ENCODE data around the gene GRB10. TPM values are rescaled to one million over a fixed set of nuclear protein-coding genes. Genes with fewer than 3 reads are reported as not detected.
A peak's percentile ranks its signal among the peaks of the same experiment; 100 is the strongest.

GRB10 gene
- total and polyA plus RNA-seq, 9 donors = 10.0 to 93.3 (median 27.8) TPM

DNA sequence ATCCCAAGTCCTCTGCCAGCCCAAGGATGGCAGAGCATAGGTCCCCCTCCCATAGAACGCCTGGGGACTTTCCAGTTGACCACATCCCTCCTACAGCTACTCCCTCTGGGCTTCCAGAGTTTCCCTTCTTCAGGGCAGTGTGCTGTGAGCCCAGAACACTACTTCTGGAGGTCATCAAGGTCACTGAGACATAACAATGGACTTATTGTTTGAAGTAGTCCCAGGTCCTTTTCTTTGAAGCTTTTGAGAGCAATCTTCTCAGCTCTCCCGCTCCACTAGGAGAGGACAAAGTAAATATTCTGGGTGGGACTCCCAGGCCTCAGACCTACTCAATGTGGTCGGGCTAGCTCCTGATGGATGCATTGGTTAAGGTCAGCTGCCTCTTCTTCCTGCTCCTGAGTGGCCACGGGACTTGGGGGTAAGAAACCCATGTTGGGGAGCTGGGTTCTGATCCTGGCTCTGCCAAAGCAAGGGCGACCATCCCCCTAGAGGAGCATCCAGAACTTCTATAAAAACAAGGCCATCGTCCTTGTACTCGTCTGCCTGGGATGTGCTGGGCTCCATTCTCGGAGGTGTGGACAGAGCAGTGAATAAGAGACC, 134.0 kb downstream of the GRB10 start:
- Histone ChIP-seq H3K36me3 (no peaks in the 10 kb centered on the region), H3K9me3 (no peaks in the 10 kb centered on the region), H3K27ac (no peak overlapping the region), H3K4me3 (no peak overlapping the region), H3K27me3 (no peaks in the 10 kb centered on the region), H3K4me1 (ENCODE audit: insufficient read depth) (peaks cover 5% of the 10 kb centered on the region)
- WGBS, 3 donors = 91 to 95% (median 93%) methylated on average over 8 of the region's 8 CpGs
- peak in 1 of 5 donors; percentile 7 for DNase-seq
- intact Hi-C loops (cut with DNase I) = no loop called here
- TF ChIP-seq POLR2A (IDR thresholded peaks at IDR 0.05) (no peak), EP300 (IDR thresholded peaks at IDR 0.05) (no peak)
- TF ChIP-seq, protein P1, sequence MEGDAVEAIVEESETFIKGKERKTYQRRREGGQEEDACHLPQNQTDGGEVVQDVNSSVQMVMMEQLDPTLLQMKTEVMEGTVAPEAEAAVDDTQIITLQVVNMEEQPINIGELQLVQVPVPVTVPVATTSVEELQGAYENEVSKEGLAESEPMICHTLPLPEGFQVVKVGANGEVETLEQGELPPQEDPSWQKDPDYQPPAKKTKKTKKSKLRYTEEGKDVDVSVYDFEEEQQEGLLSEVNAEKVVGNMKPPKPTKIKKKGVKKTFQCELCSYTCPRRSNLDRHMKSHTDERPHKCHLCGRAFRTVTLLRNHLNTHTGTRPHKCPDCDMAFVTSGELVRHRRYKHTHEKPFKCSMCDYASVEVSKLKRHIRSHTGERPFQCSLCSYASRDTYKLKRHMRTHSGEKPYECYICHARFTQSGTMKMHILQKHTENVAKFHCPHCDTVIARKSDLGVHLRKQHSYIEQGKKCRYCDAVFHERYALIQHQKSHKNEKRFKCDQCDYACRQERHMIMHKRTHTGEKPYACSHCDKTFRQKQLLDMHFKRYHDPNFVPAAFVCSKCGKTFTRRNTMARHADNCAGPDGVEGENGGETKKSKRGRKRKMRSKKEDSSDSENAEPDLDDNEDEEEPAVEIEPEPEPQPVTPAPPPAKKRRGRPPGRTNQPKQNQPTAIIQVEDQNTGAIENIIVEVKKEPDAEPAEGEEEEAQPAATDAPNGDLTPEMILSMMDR (IDR thresholded peaks at IDR 0.05) = no peak

DNA sequence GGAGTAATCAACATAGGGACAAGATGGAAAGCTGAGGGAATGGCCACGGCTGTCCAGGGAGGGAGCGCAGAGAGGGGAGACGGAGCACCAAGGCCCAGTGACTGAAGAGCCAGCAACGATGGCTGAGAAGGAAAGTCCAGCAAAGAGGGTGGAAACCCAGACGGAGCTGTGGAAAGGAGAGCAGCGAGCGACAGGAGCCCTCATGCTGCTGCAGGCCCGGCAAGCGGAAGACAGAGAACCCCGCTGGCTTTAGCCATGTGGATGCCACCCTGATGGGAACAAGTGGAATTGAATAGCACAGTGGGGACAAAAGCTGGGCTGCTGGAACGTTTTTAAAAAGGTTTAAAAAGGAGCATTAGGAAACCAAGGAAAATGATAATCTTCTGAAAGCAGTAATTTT, 134.6 kb downstream of the GRB10 start:
- Histone ChIP-seq H3K27me3 (no peaks in the 10 kb centered on the region), H3K4me3 (no peak overlapping the region), H3K9me3 (no peaks in the 10 kb centered on the region), H3K36me3 (no peaks in the 10 kb centered on the region), H3K4me1 (ENCODE audit: insufficient read depth) (peaks cover 5% of the 10 kb centered on the region), H3K27ac (no peak overlapping the region)
- intact Hi-C loops (cut with DNase I) = no loop called here
- peak in 1 of 5 donors; percentile 9 for DNase-seq
- WGBS, 3 donors = 95 to 96% (median 95%) methylated on average over 11 of the region's 11 CpGs
- TF ChIP-seq EP300 (IDR thresholded peaks at IDR 0.05) (no peak), POLR2A (IDR thresholded peaks at IDR 0.05) (no peak)
- TF ChIP-seq, protein P1 (IDR thresholded peaks at IDR 0.05) = no peak

DNA sequence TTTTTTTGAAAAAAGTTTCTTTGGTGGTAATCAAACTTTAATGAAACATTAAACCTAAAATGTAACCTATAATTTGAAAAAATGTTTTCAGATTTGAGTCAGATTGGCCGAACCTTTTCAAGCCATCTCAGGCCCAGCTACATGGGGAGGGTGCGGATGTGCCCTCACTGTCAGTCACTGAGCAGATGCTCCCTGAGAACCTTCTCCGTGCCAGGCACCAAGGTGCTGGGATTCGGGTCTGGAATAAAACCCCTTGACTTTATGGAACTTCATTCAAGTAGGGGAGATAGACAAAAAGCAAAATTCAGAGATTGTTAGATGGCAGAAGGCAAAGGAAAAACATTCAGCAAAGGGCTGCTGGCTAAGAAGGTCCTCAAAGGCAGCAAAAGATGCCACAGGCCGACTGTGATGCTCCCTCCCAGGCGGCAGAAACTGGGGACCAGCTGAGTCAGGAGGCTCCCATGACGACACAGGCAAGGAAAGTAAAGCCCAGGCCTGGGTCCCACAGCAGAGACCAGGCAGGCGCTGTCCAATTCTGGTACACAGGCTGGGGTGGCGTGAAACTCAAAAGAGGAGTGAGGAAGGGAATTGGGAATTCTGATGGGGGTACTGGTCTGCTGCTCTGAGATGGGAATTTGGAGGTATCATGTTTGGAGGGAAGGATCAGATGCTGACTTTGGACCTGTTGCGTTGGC, 135.3 kb downstream of the GRB10 start:
- no peaks in the 10 kb centered on the region for H3K36me3 ChIP-seq
- intact Hi-C loops (cut with DNase I) = no loop called here
- no peaks in the 10 kb centered on the region for H3K27me3 ChIP-seq
- H3K9me3 ChIP-seq = no peaks in the 10 kb centered on the region
- no peak overlapping the region for H3K27ac ChIP-seq
- peaks cover 5% of the 10 kb centered on the region for H3K4me1 ChIP-seq (ENCODE audit: insufficient read depth)
- no peak for TF ChIP-seq EP300 (IDR thresholded peaks at IDR 0.05)
- DNase-seq = peak in 1 of 5 donors; percentile 12
- no peak overlapping the region for H3K4me3 ChIP-seq
- 92 to 98% (median 97%) methylated on average over 10 of the region's 10 CpGs for WGBS, 3 donors

DNA sequence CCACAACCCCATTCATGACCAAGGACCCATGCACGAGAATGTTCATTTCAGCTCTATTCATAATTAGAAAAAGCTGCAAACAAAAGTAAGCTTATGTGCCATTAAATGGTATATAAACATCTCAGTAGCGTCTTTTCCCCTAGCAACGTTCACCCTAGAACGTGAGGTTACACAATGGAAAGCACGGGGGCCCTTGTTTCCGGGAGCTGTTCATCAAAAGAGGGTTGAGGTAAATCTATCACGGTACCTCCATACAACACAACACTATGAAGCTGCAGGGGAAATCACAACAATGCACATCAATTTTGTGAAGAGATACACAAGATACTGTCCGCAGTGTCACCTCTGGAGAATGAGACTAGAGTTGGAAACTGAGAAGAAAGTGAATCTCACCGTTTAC, 136.6 kb downstream of the GRB10 start:
- TF ChIP-seq, protein P1 (IDR thresholded peaks at IDR 0.05) = no peak
- TF ChIP-seq EP300 (IDR thresholded peaks at IDR 0.05) (no peak), POLR2A (IDR thresholded peaks at IDR 0.05) (no peak)

DNA sequence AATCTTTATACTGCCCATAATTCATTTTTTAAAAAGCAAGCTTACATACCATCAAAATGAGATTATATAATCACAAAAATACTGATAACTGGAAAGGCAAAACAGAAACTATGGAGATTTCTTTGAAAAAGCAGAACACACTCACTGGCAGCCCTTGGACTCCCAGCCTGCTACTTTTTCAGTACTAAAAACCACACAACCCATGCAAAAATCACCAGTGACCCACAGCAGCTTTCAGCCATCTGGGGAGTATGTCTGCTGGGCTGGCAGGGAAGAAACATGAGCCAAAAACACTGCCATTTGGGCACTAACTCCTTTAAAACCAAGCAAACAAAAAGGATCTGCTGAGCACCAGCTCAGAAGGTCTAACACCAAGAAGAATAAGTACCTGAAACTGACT, 137.5 kb downstream of the GRB10 start:
- no peak overlapping the region for H3K4me3 ChIP-seq
- intact Hi-C loops (cut with DNase I) = no loop called here
- no peak for DNase-seq
- H3K36me3 ChIP-seq = no peaks in the 10 kb centered on the region
- TF ChIP-seq EP300 (IDR thresholded peaks at IDR 0.05) (no peak), POLR2A (IDR thresholded peaks at IDR 0.05) (no peak)
- TF ChIP-seq, protein P1 (IDR thresholded peaks at IDR 0.05) = no peak
- H3K9me3 ChIP-seq = no peaks in the 10 kb centered on the region
- H3K27me3 ChIP-seq = no peaks in the 10 kb centered on the region
- H3K4me1 ChIP-seq (ENCODE audit: insufficient read depth) = peaks cover 5% of the 10 kb centered on the region
- H3K27ac ChIP-seq = no peak overlapping the region

More for the DNA sequence above, 136.6 kb downstream of the GRB10 start:
- Histone ChIP-seq H3K27ac (no peak overlapping the region), H3K36me3 (no peaks in the 10 kb centered on the region), H3K27me3 (no peaks in the 10 kb centered on the region), H3K4me1 (ENCODE audit: insufficient read depth) (peaks cover 5% of the 10 kb centered on the region), H3K4me3 (no peak overlapping the region), H3K9me3 (no peaks in the 10 kb centered on the region)
- intact Hi-C loops (cut with DNase I) = no loop called here
- WGBS, 3 donors = 95 to 96% (median 95%) methylated on average over 9 of the region's 9 CpGs
- no peak for DNase-seq

Data from ovary (tissue), 9 donors.